Measurements from ENCODE around the gene ADGRB2.

- no peak for TF ChIP-seq CTCF (conservative IDR thresholded peaks at IDR 0.05)
- no peak for TF ChIP-seq EZH2 (IDR thresholded peaks at IDR 0.05; ENCODE audit: low read depth)
Measured at GRCh38 chr1:31786366-31787060, 22.4 kb upstream of the ADGRB2 start.
